ENCODE data around the gene OPN5.

OPN5 gene

GRCh38 chr6:47787620-47788497 lies 6.0 kb downstream of the OPN5 start:
- peak; percentile 25 for DNase-seq (ENCODE audit: low read depth, low spot score)
- no peak overlapping the region for H3K4me3 ChIP-seq (ENCODE audit: low read length)

GRCh38 chr6:47788498-47788884 lies 6.7 kb downstream of the OPN5 start:
- no peak for DNase-seq (ENCODE audit: low read depth, low spot score)
- no peak overlapping the region for H3K4me3 ChIP-seq (ENCODE audit: low read length)

GRCh38 chr6:47789553-47789952 lies 7.7 kb downstream of the OPN5 start:
- no peak for DNase-seq (ENCODE audit: low read depth, low spot score)
- no peak overlapping the region for H3K4me3 ChIP-seq (ENCODE audit: low read length)

GRCh38 chr6:47792216-47792733 lies 10.4 kb downstream of the OPN5 start:
- no peak overlapping the region for H3K4me3 ChIP-seq (ENCODE audit: low read length)
- DNase-seq (ENCODE audit: low read depth, low spot score) = no peak

GRCh38 chr6:47794577-47795135 lies 12.8 kb downstream of the OPN5 start:
- no peak overlapping the region for H3K4me3 ChIP-seq (ENCODE audit: low read length)
- DNase-seq (ENCODE audit: low read depth, low spot score) = no peak

- H3K4me3 ChIP-seq (ENCODE audit: low read length) = no peak overlapping the region
These were observed 20.2 kb downstream of the OPN5 start for GRCh38 chr6:47801984-47802383.

GRCh38 chr6:47804821-47805220 lies 23.0 kb downstream of the OPN5 start:
- no peak for DNase-seq (ENCODE audit: low read depth, low spot score)
- H3K4me3 ChIP-seq (ENCODE audit: low read length) = no peak overlapping the region

More at GRCh38 chr6:47801984-47802383, 20.2 kb downstream of the OPN5 start:
- DNase-seq (ENCODE audit: low read depth, low spot score) = no peak

- H3K4me3 ChIP-seq (ENCODE audit: low read length) = no peak overlapping the region
- DNase-seq (ENCODE audit: low read depth, low spot score) = no peak
These were observed 28.0 kb downstream of the OPN5 start for GRCh38 chr6:47809873-47810272.

- DNase-seq (ENCODE audit: low read depth, low spot score) = no peak
- no peak overlapping the region for H3K4me3 ChIP-seq (ENCODE audit: low read length)
These were observed 29.1 kb downstream of the OPN5 start for GRCh38 chr6:47810885-47811284.

GRCh38 chr6:47811443-47811842 lies 29.6 kb downstream of the OPN5 start:
- no peak for DNase-seq (ENCODE audit: low read depth, low spot score)

GRCh38 chr6:47817749-47818148 lies 35.9 kb downstream of the OPN5 start:
- DNase-seq (ENCODE audit: low read depth, low spot score) = no peak
- no peak overlapping the region for H3K4me3 ChIP-seq (ENCODE audit: low read length)

More at GRCh38 chr6:47811443-47811842, 29.6 kb downstream of the OPN5 start:
- H3K4me3 ChIP-seq (ENCODE audit: low read length) = no peak overlapping the region

GRCh38 chr6:47819461-47819860 lies 37.6 kb downstream of the OPN5 start:
- no peak overlapping the region for H3K4me3 ChIP-seq (ENCODE audit: low read length)

GRCh38 chr6:47822856-47823554 lies 41.2 kb downstream of the OPN5 start:
- H3K4me3 ChIP-seq (ENCODE audit: low read length) = no peak overlapping the region
- no peak for DNase-seq (ENCODE audit: low read depth, low spot score)

More at GRCh38 chr6:47819461-47819860, 37.6 kb downstream of the OPN5 start:
- DNase-seq (ENCODE audit: low read depth, low spot score) = no peak

GRCh38 chr6:47832386-47833100 lies 50.7 kb downstream of the OPN5 start:
- H3K4me3 ChIP-seq (ENCODE audit: low read length) = no peak overlapping the region
- DNase-seq (ENCODE audit: low read depth, low spot score) = no peak

- no peak overlapping the region for H3K4me3 ChIP-seq (ENCODE audit: low read length)
- DNase-seq (ENCODE audit: low read depth, low spot score) = no peak
These were observed 52.4 kb downstream of the OPN5 start for GRCh38 chr6:47834196-47834595.

- no peak for DNase-seq (ENCODE audit: low read depth, low spot score)
- no peak overlapping the region for H3K4me3 ChIP-seq (ENCODE audit: low read length)
These were observed 54.2 kb downstream of the OPN5 start for GRCh38 chr6:47836046-47836445.

- DNase-seq (ENCODE audit: low read depth, low spot score) = no peak
These were observed 54.8 kb downstream of the OPN5 start for GRCh38 chr6:47836639-47837038.

GRCh38 chr6:47839645-47840044 lies 57.8 kb downstream of the OPN5 start:
- no peak for DNase-seq (ENCODE audit: low read depth, low spot score)
- no peak overlapping the region for H3K4me3 ChIP-seq (ENCODE audit: low read length)

More at GRCh38 chr6:47836639-47837038, 54.8 kb downstream of the OPN5 start:
- no peak overlapping the region for H3K4me3 ChIP-seq (ENCODE audit: low read length)

- no peak overlapping the region for H3K4me3 ChIP-seq (ENCODE audit: low read length)
- no peak for DNase-seq (ENCODE audit: low read depth, low spot score)
These were observed 63.0 kb downstream of the OPN5 start for GRCh38 chr6:47844881-47845280.

Data from Jurkat, Clone E6-1 (cell line).